DMS 273 (cell line): ENCODE measurements around the gene TTF1.
A peak's percentile ranks its signal among the peaks of the same experiment; 100 is the strongest.

Source experiments
- DNase-seq: peaks from one replicate; lab custom pipeline; 2025; ENCODE audit not compliant: unreplicated experiment; lab: John Stamatoyannopoulos, UW

Gene TTF1

DNA sequence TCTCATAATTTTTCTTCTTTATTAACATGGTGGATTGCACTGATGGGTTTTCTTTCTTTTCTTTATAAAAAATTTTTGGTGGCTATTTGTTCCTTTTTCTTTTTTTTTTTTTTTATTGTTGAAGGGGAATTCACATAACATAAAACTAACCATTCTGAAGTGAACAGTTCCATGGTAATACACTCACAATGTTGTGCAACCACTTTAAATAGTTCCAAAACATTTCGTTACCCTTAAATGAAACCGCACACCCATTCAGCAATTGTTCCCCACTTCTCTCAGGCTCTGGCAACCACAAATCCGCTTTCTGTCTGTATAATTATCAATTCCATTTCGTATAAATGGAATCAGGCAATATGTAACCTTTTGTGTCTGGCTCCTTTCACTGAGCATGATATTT, 40.2 kb downstream of the TTF1 start:
- no peak for DNase-seq

DNA sequence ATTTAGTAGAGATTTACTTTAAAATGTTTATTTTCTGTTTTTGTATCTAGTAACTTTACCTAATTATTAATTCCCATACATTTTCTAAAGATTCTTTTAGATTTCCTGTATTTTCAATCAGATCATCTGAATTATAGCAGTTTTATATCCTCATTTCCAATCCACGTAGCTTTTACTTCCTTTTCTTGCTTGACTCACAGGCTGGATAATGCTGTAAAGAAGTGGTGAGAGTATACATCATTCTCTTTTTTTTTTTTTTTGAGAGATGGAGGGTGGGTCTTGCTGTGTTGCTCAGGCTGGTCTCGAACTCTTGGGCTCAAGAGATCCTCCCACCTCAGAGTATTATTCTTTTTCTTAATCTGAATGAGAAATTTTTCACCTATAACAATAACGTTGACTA, 40.7 kb downstream of the TTF1 start:
- DNase-seq, result no peak

DNA sequence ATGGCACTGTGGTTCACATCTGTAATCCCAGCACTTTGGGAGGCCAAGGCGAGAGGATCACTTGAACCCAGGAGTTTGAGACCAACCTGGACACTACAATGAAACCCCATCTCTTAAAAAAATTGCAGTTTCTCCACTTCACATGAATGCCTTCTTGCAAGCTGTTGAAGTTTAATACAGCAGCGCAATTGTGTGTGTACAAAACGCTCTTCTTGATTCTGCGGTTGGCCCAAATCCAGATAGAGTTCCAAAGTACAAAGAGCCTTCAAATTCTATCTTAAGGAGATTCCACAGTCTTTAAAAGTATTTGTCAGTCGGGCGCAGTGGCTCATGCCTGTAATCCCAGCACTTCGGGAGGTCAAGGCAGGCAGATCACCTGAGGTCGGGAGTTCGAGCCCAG, 42.6 kb downstream of the TTF1 start:
- no peak for DNase-seq

DNA sequence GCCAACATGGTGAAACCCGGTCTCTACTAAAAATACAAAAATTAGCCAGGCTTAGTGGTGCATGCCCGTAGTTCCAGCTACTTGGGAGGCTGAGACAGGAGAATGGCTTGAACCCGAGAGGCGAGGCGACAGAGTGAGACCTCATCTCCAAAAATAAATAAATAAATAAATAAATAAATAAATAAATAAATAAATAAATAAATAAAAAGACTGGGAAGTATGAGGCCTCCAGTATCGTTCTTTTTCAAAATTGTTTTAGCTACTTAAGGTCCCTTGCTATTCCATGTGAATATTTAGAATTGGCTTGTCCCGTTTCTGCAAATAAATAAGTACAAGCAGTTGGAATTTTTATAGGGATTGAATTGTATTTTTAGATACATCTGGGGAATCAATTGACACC, 48.9 kb downstream of the TTF1 start:
- no peak for DNase-seq

DNA sequence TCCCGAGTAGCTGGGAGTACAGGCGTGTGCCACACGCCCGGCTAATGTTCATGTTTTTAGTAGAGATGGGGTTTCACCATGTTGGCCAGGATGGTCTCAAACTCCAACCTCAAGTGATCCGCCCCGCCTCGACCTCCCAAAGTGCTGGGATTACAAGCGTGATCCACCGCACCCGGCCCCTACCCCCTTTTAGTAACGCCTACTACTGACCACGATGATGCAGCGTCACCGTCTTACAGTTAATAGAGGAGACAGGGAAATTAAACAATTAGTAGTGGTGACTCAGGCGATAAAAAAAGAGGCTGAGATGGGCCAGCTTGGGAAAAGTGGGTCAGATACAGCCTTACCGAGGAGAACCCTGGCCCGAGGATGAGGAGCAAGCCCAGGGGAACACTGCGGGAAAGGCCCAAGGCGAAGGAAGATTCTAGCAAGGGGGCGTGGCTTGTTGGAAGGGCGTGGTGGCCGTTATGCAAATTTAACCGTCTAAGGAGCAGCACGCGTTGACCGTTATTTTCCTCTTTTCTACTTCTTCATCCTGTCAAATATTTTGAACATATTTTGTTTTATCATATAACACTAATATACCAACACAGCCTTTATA, 50.2 kb downstream of the TTF1 start:
- DNase-seq, result no peak

DNA sequence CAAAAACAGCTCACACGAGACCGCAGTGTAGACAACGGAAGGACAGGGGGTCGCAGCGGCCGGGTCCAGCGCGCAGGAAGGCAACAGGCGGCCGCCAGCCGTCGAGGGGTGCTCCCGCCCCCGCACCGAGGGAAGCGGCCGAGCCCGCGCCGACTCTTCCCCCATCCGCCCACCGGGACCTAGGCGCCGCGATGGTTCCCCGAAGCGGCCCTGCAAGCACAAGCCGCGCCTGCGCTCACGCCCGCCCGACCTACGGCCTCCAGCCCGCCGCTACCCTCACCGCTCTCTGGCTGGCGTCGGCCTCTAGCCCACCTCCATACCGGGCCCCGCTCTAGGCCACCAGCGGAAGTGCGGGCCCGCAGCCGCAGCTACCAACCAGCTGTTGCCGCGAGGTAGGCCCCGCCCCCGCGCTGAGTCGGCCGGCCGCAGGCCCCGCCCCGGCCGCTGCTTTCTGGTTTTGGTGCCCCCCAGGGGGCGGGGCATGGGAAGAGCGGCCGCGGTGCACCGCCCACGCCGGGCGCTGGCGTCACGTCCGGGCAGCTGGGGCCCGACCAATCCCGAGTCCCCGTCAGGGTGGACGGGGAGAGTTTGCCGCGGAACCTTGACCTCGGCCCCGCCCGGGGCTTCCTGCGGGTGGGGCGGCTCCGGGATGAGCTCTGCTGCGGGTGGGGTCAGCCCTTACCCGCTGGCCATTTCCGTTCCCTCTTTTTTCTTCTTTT, 51.8 kb downstream of the TTF1 start, which contains the start of gene SETX:
Gene SETX, minus strand, starts transcription at position 350 of the 719 bp plus-strand sequence. CDS start 5,558 bp downstream, outside the sequence.
- DNase-seq, result peak; percentile 99

DNA sequence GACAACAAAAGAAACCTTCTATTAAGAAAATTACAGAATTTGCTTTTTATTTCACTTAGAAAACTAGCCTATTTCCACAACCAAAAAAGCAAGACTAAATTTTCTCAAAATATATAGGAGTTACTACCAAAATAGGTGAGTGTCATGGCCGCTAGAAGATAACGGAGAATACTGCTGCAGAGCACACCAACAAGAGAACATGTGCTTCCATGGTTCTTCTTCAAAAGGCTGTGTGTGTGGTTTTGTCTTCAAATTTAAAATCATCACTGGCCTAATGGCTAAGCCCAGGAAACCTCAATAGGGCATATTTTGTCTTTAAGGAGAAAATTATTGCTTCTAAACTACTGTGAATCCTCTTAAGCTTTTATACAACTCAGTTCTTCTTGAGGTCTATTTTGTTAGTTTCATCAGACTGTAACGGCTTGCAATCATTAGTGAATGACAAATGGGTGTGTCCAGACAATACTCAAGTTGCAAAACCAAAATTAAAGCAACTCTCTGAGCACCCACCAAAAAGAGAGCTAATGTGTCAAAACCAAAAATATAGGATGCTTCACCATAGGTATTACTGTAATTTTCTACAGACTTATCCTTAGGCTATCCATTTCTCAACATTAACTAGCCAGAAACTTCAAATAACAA, 55.1 kb downstream of the TTF1 start:
- no peak for DNase-seq

DNA sequence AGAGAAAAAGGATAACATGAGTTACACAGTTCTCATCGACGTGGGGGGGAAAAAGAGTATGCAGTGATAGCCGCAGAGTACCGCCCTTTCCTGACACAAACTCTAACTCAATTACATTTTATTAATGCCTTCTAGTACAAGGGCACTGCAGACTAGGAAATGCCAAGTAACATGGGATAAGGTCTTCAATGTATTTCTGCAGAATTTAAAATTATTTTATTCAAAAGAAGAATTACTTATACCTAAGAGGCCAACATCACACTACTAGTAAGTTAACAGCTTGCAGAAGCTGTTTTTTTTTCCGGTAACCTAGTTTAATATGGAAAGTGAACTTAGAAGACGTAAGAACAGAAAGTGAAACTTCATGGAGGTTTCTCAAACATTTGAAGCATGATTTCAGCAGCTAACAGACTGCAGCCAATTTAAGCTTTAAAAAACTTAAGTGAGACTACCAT, 55.8 kb downstream of the TTF1 start:
- no peak for DNase-seq

DNA sequence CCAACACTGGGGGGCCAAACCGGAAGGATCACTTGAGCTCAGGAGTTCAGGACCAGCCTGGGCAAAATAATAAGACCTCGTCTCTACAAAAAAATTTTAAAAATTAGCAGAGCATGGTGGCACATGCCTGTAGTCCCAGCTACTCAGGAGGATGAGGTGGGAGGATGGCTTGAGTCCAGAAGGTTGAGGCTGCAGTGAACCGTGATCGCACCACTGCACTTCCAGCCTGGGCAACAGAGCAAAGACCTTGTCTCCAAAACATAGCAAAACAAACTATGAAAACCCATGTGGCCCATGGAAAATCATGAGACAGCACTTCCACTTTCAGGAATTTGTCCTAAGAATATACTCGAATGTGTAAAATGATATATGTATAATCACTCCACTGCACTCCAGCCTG, 58.0 kb downstream of the TTF1 start:
- DNase-seq, result no peak

DNA sequence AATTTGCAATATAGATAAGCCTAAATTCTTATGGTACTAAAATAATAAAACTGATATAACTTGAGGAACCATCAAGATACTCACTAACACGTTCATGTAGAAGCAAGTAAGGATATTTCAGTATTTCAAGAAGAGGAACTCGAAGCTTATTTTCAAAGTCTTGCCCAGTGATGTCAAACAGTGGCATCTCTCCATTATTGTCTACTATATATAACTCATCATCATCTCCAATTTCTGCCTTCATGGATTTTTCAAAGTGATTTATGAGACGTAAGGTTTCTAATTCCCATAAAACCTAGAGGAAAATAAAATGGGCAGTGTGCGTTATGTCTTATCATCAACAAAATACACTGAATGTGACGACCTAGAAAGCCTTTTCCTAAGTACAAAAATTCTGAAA, 60.5 kb downstream of the TTF1 start:
- DNase-seq, result no peak

DNA sequence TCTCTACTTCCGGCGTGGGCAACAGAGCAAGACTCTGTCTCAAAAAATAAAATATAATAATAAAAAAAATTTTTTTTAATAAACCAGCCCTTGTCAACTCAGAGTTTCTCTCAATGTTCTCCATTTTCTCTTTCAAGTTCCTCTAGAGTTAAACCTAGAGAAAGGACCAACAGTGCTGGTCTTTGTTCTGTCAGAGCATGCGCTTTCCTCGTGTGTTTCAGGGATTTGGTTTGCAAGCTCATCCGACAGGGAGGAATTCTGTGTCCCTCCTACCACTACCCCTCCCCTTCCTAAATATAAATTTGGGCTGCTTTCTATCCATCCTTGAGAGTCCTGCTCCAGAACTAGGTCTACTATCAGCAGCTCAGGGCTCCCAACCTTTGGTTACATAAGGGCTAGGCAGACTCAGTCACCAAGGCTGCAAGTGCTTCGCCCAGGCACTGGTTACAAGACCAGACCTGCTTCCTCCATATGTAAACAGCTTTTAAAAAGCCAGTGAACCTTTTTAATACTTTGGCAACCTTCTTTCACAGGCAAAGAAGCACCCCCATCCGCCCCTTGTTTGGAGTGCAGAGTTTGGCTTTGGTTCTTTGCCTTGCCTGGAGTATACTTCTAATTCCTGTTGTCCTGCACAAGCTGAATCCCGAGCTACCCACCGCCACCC, 65.3 kb downstream of the TTF1 start:
- DNase-seq, result no peak

DNA sequence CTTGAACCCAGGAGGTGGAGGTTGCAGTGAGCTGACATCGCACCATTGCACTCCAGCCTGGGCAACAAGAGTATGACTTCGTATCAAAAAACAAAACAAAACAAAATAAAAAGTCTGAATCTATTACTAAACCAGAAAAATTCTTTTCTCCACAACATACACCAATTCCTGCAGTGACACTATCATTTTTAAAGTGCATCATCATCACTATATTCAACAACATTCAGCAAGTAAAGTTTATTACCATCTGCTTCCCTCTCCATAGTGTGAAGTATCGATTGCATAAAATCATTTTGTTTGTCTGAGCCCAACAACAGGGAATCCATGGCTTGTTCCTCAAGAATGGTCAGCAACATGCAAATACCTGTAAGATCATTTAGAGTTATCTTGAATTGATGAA, 72.3 kb downstream of the TTF1 start:
- no peak for DNase-seq

DNA sequence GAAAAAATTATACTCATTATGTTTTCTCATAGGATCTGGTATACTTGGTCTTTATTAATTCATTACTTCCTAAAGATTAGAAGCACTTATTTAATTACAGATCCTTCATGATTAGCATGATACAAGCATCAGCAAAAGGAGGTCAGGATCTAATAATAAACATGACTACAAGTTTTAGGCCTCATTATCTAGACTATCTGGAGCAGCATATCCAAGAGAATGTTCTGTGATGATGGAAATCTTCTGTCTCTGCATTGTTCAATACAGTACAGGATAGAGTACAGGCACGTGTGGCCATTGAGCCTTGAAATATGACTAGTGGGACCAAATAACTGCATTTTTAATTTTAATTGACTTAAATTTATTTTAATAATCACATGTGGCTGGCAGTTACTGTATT, 73.1 kb downstream of the TTF1 start:
- no peak for DNase-seq

DNA sequence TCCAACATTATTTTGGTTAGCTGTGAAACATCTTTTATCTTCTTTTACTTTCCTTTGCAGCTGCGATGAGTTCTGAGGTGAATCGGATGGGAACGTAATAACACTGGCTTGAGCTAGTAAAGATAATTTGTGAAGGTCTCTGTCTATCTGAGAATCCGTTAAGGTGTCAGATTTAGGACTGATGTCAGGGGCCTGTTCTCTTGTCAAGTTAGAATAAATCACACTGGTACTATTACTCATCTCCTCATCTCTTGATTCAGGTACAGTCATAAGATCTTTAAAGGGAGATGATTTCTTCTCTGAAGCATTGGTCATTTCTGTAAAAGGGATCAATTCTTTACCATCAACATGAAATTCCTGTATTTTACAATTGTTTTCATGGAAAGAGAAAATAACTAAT, 78.1 kb downstream of the TTF1 start:
- no peak for DNase-seq

DNA sequence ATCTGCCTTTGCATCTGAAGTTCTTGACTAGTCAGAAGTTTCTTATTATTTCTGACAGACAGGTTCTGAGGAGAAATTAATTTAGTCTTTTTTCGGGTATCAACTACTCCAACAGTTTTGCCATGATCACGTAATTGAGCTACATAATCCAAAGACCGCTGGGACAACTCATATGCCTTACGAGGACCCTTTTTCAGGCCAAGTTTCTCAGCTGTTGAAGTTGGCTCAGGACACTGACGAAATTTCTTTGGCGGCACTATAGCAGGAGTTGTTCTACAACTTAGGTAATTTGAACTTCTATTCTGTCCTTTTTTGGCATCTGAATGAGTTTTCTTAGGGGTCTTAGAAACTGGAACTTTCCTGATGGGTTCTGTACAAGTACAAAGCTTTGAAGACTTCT, 79.1 kb downstream of the TTF1 start:
- no peak for DNase-seq
